HEK293 (cell line): ENCODE results near the gene IPCEF1.

ENCODE experiments used
- CTCF ChIA-PET: fragments of 350-600 bp; formaldehyde crosslinking; extraction: SDS; loops from one replicate; lab custom pipeline; 2021; ENCODE audit warnings: antibody characterized with exemption; lab: Yijun Ruan, JAX
- POLR2A ChIA-PET: fragments of 300-600 bp; formaldehyde crosslinking; extraction: SDS; loops from one replicate; lab custom pipeline; 2020; ENCODE audit warnings: antibody characterized with exemption, inconsistent platforms; lab: Yijun Ruan, JAX
- H3K27ac ChIP-seq: fragments of 200-500 bp; sonication (Bioruptor generic); 2 replicates; pipeline ENCODE4 v1.5.1; 2014; ENCODE audit warnings: low read depth, low read length, control low read depth, inconsistent platforms; ENCODE audit errors: extremely low read depth
- H3K36me3 ChIP-seq, 2 experiments: fragments of 200-500 bp in 1 of 2; sonication (Bioruptor generic) in 1 of 2; 1 replicate in 1 of 2; 2 replicates in 1 of 2; pipeline ENCODE4 v1.5.1; 2014 to 2017; ENCODE audit warnings: inconsistent platforms in 2 of 2, low read length in 2 of 2; ENCODE audit not compliant: control insufficient read depth in 2 of 2, insufficient read depth in 1 of 2
- H3K4me1 ChIP-seq: fragments of 200-500 bp; sonication (Bioruptor generic); 2 replicates; pipeline ENCODE4 v1.5.1; 2014; ENCODE audit warnings: mild to moderate bottlenecking, low read length, inconsistent platforms; ENCODE audit not compliant: control insufficient read depth, insufficient read depth
- H3K4me3 ChIP-seq: 2 replicates; pipeline ENCODE4 v1.5.1; 2011; ENCODE audit warnings: low read depth, mild to moderate bottlenecking, control low read depth, low read length, moderate library complexity
- H3K9me3 ChIP-seq: fragments of 200-500 bp; sonication (Bioruptor generic); 2 replicates; pipeline ENCODE4 v1.5.1; 2014; ENCODE audit warnings: low read depth, low read length, inconsistent platforms; ENCODE audit not compliant: control insufficient read depth, insufficient read depth
- GFI1B ChIP-seq: fragments of 450-650 bp; formaldehyde crosslinking; IDR thresholded peaks from 2 replicates; pipeline ENCODE4 v1.5.1; 2016; ENCODE audit warnings: missing biosample characterization, missing genetic modification characterization
- KLF7 ChIP-seq: fragments of 450-650 bp; formaldehyde crosslinking; IDR thresholded peaks from 2 replicates; pipeline ENCODE4 v1.5.1; 2016; ENCODE audit warnings: missing biosample characterization, missing genetic modification characterization, borderline replicate concordance
- RBAK ChIP-seq: fragments of 450-650 bp; formaldehyde crosslinking; IDR thresholded peaks from 2 replicates; pipeline ENCODE4 v1.5.1; 2016; ENCODE audit warnings: missing biosample characterization, missing genetic modification characterization
- ZFHX2 ChIP-seq: fragments of 450-650 bp; formaldehyde crosslinking; conservative IDR thresholded peaks from 2 replicates; pipeline ENCODE4 v1.5.1; 2016; ENCODE audit warnings: missing biosample characterization, missing genetic modification characterization
- ZNF114 ChIP-seq: fragments of 450-650 bp; formaldehyde crosslinking; IDR thresholded peaks from 2 replicates; pipeline ENCODE4 v1.5.0; 2017; ENCODE audit warnings: missing biosample characterization, missing genetic modification characterization
- ZNF146 ChIP-seq: fragments of 450-650 bp; formaldehyde crosslinking; IDR thresholded peaks from 2 replicates; pipeline ENCODE4 v1.5.1; 2016; ENCODE audit warnings: missing biosample characterization, missing genetic modification characterization
- ZNF175 ChIP-seq: fragments of 450-650 bp; formaldehyde crosslinking; IDR thresholded peaks from 2 replicates; pipeline ENCODE4 v1.5.1; 2016; ENCODE audit warnings: missing biosample characterization, missing genetic modification characterization
- ZNF239 ChIP-seq: fragments of 450-650 bp; formaldehyde crosslinking; IDR thresholded peaks from 2 replicates; pipeline ENCODE4 v1.5.1; 2016; ENCODE audit warnings: missing biosample characterization, missing genetic modification characterization
- ZNF248 ChIP-seq: fragments of 450-650 bp; formaldehyde crosslinking; IDR thresholded peaks from 2 replicates; pipeline ENCODE4 v1.5.1; 2017; ENCODE audit warnings: missing biosample characterization, missing genetic modification characterization
- ZNF311 ChIP-seq: fragments of 450-650 bp; formaldehyde crosslinking; IDR thresholded peaks from 2 replicates; pipeline ENCODE4 v1.5.1; 2017; ENCODE audit warnings: missing biosample characterization, missing genetic modification characterization, borderline replicate concordance
- ZNF426 ChIP-seq: fragments of 450-650 bp; formaldehyde crosslinking; IDR thresholded peaks from 2 replicates; pipeline ENCODE4 v1.5.1; 2017; ENCODE audit warnings: missing biosample characterization, missing genetic modification characterization, mild to moderate bottlenecking, inconsistent platforms, moderate library complexity
- ZNF530 ChIP-seq: fragments of 450-650 bp; formaldehyde crosslinking; IDR thresholded peaks from 2 replicates; pipeline ENCODE4 v1.5.1; 2016; ENCODE audit warnings: low read depth, missing biosample characterization, missing genetic modification characterization
- ZNF549 ChIP-seq: fragments of 450-650 bp; IDR thresholded peaks from 2 replicates; pipeline ENCODE4 v1.5.1; 2018; ENCODE audit warnings: missing biosample characterization, missing genetic modification characterization, mild to moderate bottlenecking, inconsistent platforms, moderate library complexity
- ZNF621 ChIP-seq: fragments of 450-650 bp; formaldehyde crosslinking; IDR thresholded peaks from 2 replicates; pipeline ENCODE4 v1.5.1; 2017; ENCODE audit warnings: missing biosample characterization, missing genetic modification characterization
- ZNF658 ChIP-seq: fragments of 450-650 bp; formaldehyde crosslinking; IDR thresholded peaks from 2 replicates; pipeline ENCODE4; 2016; ENCODE audit warnings: missing biosample characterization, missing genetic modification characterization
- ZNF660 ChIP-seq: fragments of 450-650 bp; IDR thresholded peaks from 2 replicates; pipeline ENCODE4 v1.5.1; 2018; ENCODE audit warnings: missing biosample characterization, mild to moderate bottlenecking, missing genetic modification characterization
- ZNF747 ChIP-seq: fragments of 450-650 bp; formaldehyde crosslinking; IDR thresholded peaks from 2 replicates; pipeline ENCODE4 v1.5.1; 2016; ENCODE audit warnings: missing biosample characterization, missing genetic modification characterization
- ZNF791 ChIP-seq: fragments of 450-650 bp; formaldehyde crosslinking; IDR thresholded peaks from 2 replicates; pipeline ENCODE4 v1.5.1; 2016; ENCODE audit warnings: missing biosample characterization, missing genetic modification characterization
- ZSCAN30 ChIP-seq: fragments of 450-650 bp; IDR thresholded peaks from 2 replicates; pipeline ENCODE4 v1.5.1; 2018; ENCODE audit warnings: missing biosample characterization, mild to moderate bottlenecking, missing genetic modification characterization, moderate library complexity
- TF ChIP-seq, protein P1 (sequence below): fragments of 450-650 bp; IDR thresholded peaks from 2 replicates; pipeline ENCODE4 v1.5.1; 2018; ENCODE audit warnings: missing biosample characterization, missing genetic modification characterization
- TF ChIP-seq, protein P2 (sequence below): fragments of 450-650 bp; formaldehyde crosslinking; IDR thresholded peaks from 2 replicates; pipeline ENCODE4 v1.5.1; 2017; ENCODE audit warnings: missing biosample characterization, missing genetic modification characterization
- TF ChIP-seq, protein P3 (sequence below): fragments of 450-650 bp; formaldehyde crosslinking; IDR thresholded peaks from 2 replicates; pipeline ENCODE4 v1.5.1; 2016; ENCODE audit warnings: missing biosample characterization, missing genetic modification characterization
- TF ChIP-seq, protein P4 (sequence below): fragments of 450-650 bp; formaldehyde crosslinking; IDR thresholded peaks from 2 replicates; pipeline ENCODE4 v1.5.1; 2016; ENCODE audit warnings: missing biosample characterization, missing genetic modification characterization, low read depth
- TF ChIP-seq, protein P5 (sequence below): fragments of 450-650 bp; formaldehyde crosslinking; IDR thresholded peaks from 2 replicates; pipeline ENCODE4 v1.5.1; 2016; ENCODE audit warnings: missing biosample characterization, missing genetic modification characterization
- TF ChIP-seq, protein P6 (sequence below): fragments of 450-650 bp; formaldehyde crosslinking; IDR thresholded peaks from 2 replicates; pipeline ENCODE4 v1.5.1; 2016; ENCODE audit warnings: missing biosample characterization, missing genetic modification characterization

Gene IPCEF1

DNA sequence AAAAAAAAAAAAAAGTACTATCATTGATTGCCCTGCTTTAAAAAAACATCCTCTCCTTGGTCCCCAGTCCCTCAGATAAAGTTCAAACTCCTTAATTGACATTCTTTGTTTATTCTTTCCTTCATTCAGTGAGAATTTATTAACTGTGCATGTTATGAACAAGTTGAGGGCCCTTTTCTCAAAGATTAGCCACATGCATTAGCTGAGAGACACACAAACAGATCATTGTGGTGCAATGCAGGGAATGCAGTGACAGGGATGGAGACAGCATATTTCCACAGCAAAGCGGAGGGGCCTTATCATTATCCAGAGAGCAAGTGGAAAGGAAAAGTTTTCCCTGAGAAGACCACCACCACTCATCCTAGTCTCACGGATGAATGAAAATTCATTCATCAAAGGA lies 21.9 kb upstream of the IPCEF1 start:
- no peaks in the 10 kb centered on the region for H3K9me3 ChIP-seq
- H3K36me3 ChIP-seq: no peaks in the 10 kb centered on the region
- H3K27ac ChIP-seq: no peak overlapping the region
- CTCF ChIA-PET: no interaction called here
- H3K4me3 ChIP-seq: no peak overlapping the region
- POLR2A ChIA-PET: no interaction called here
- TF ChIP-seq, protein P1, sequence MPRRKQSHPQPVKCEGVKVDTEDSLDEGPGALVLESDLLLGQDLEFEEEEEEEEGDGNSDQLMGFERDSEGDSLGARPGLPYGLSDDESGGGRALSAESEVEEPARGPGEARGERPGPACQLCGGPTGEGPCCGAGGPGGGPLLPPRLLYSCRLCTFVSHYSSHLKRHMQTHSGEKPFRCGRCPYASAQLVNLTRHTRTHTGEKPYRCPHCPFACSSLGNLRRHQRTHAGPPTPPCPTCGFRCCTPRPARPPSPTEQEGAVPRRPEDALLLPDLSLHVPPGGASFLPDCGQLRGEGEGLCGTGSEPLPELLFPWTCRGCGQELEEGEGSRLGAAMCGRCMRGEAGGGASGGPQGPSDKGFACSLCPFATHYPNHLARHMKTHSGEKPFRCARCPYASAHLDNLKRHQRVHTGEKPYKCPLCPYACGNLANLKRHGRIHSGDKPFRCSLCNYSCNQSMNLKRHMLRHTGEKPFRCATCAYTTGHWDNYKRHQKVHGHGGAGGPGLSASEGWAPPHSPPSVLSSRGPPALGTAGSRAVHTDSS (tag by site-specific recombination): no peak
- TF ChIP-seq ZSCAN30 (tag by site-specific recombination): no peak
- no peak for TF ChIP-seq ZNF658 (tag by site-specific recombination)
- no peak for TF ChIP-seq ZFHX2 (tag by site-specific recombination)
- TF ChIP-seq, protein P2, sequence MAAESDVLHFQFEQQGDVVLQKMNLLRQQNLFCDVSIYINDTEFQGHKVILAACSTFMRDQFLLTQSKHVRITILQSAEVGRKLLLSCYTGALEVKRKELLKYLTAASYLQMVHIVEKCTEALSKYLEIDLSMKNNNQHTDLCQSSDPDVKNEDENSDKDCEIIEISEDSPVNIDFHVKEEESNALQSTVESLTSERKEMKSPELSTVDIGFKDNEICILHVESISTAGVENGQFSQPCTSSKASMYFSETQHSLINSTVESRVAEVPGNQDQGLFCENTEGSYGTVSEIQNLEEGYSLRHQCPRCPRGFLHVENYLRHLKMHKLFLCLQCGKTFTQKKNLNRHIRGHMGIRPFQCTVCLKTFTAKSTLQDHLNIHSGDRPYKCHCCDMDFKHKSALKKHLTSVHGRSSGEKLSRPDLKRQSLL (tag by site-specific recombination): no peak
- no peak for TF ChIP-seq ZNF248 (tag by site-specific recombination)
- no peak for TF ChIP-seq ZNF747 (tag by site-specific recombination)
- no peak for TF ChIP-seq ZNF114 (tag by site-specific recombination)
- TF ChIP-seq KLF7 (tag by site-specific recombination): no peak
- no peaks in the 10 kb centered on the region for H3K4me1 ChIP-seq

DNA sequence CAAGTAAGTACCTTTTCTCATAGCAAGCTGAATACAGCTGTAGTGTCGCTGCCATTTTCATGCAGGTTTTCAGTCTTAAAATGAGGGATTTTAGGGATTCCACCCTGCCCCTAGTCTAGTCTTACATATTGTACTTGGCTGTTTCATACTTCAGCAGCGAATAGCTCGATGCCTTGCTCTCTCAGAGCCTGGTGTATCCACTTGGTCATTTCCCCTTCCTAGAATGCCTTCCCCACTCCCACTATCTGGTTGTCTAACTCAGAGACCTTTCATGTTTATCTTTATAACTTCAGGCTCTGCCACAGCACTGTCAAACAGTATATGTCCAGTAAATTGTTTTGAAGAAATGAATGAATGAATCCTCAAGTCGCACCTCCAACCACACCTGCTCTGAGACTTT lies 21.1 kb upstream of the IPCEF1 start:
- H3K4me1 ChIP-seq: no peaks in the 10 kb centered on the region
- TF ChIP-seq, protein P3, sequence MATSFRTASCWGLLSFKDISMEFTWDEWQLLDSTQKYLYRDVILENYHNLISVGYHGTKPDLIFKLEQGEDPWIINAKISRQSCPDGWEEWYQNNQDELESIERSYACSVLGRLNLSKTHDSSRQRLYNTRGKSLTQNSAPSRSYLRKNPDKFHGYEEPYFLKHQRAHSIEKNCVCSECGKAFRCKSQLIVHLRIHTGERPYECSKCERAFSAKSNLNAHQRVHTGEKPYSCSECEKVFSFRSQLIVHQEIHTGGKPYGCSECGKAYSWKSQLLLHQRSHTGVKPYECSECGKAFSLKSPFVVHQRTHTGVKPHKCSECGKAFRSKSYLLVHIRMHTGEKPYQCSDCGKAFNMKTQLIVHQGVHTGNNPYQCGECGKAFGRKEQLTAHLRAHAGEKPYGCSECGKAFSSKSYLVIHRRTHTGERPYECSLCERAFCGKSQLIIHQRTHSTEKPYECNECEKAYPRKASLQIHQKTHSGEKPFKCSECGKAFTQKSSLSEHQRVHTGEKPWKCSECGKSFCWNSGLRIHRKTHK: no peak
- TF ChIP-seq, protein P4, sequence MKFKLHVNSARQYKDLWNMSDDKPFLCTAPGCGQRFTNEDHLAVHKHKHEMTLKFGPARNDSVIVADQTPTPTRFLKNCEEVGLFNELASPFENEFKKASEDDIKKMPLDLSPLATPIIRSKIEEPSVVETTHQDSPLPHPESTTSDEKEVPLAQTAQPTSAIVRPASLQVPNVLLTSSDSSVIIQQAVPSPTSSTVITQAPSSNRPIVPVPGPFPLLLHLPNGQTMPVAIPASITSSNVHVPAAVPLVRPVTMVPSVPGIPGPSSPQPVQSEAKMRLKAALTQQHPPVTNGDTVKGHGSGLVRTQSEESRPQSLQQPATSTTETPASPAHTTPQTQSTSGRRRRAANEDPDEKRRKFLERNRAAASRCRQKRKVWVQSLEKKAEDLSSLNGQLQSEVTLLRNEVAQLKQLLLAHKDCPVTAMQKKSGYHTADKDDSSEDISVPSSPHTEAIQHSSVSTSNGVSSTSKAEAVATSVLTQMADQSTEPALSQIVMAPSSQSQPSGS (tag by site-specific recombination): no peak
- TF ChIP-seq ZNF426 (tag by site-specific recombination): no peak
- CTCF ChIA-PET: no interaction called here
- POLR2A ChIA-PET: no interaction called here
- H3K9me3 ChIP-seq: no peaks in the 10 kb centered on the region
- no peak overlapping the region for H3K4me3 ChIP-seq
- no peaks in the 10 kb centered on the region for H3K36me3 ChIP-seq
- H3K27ac ChIP-seq: no peak overlapping the region

DNA sequence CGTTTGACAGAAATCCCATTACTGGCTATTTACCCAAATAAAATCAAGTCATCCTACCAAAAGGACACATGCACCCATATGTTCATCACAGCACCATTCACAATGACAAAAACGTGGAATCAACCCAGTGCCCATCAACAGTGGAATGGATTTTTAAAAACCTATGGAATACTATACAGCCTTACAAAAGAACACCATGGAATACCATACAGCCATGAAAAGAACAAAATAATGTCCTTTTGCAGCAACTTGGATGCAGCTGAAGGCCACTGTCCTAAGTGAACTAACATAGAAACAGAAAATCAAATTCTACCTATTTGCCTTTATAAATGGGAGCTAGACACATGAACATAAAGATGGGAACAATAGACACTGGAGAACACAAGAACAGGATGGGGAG lies 17.4 kb upstream of the IPCEF1 start:
- H3K9me3 ChIP-seq: no peaks in the 10 kb centered on the region
- H3K4me1 ChIP-seq: no peaks in the 10 kb centered on the region
- H3K27ac ChIP-seq: no peak overlapping the region
- POLR2A ChIA-PET: no interaction called here
- H3K36me3 ChIP-seq: no peaks in the 10 kb centered on the region
- no peak overlapping the region for H3K4me3 ChIP-seq
- CTCF ChIA-PET: interaction anchor here (0.7 kb wide), 1 partner anchor 199 kb away, joined by 3 read pairs; no protein-coding TSS in a partner anchor
- no peak for TF ChIP-seq ZNF658 (tag by site-specific recombination)
- TF ChIP-seq, protein P5, sequence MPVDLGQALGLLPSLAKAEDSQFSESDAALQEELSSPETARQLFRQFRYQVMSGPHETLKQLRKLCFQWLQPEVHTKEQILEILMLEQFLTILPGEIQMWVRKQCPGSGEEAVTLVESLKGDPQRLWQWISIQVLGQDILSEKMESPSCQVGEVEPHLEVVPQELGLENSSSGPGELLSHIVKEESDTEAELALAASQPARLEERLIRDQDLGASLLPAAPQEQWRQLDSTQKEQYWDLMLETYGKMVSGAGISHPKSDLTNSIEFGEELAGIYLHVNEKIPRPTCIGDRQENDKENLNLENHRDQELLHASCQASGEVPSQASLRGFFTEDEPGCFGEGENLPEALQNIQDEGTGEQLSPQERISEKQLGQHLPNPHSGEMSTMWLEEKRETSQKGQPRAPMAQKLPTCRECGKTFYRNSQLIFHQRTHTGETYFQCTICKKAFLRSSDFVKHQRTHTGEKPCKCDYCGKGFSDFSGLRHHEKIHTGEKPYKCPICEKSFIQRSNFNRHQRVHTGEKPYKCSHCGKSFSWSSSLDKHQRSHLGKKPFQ (tag by site-specific recombination): no peak
- TF ChIP-seq ZNF146 (tag by site-specific recombination): peak; percentile 100
- TF ChIP-seq ZNF660 (tag by site-specific recombination): no peak
- no peak for TF ChIP-seq ZNF549 (tag by site-specific recombination)
- TF ChIP-seq GFI1B (tag by site-specific recombination): no peak
- no peak for TF ChIP-seq ZNF530 (tag by site-specific recombination)
- no peak for TF ChIP-seq RBAK (tag by site-specific recombination)
- TF ChIP-seq, protein P6, sequence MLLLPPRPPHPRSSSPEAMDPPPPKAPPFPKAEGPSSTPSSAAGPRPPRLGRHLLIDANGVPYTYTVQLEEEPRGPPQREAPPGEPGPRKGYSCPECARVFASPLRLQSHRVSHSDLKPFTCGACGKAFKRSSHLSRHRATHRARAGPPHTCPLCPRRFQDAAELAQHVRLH: peak; percentile 88; the same call in 1 of the 2 replicates
- TF ChIP-seq ZNF791 (tag by site-specific recombination): no peak
- no peak for TF ChIP-seq ZNF621 (tag by site-specific recombination)
- TF ChIP-seq ZNF175 (tag by site-specific recombination): no peak
- no peak for TF ChIP-seq ZNF239 (tag by site-specific recombination)
- no peak for TF ChIP-seq ZNF311 (tag by site-specific recombination)
